ENCODE measurements around the gene DTD2.
"Not testable (repeated sequence)": the region's sequence is repeated elsewhere in the genome, so short reads cannot be mapped to it uniquely, and the experiment has no call there.

Gene DTD2

DNA sequence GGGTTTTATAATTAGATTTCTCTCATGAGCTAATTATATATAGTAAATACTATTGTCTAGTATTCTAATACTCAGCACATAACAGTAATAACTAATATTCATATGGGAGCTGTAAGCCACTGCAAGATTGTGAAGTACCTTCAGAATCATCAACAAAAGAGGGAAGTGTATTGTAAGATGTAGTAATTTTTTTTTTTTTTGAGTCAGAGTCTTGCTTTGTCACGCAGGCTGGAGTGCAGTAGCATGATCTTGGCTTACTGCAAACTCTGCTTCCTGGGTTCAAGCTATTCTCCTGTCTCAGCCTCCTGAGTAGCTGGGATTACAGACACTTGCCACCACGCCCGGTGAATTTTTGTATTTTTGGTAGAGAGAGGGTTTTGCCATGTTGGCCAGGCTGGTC lies 27.4 kb upstream of the DTD2 start:
- TF ChIP-seq, protein P1, sequence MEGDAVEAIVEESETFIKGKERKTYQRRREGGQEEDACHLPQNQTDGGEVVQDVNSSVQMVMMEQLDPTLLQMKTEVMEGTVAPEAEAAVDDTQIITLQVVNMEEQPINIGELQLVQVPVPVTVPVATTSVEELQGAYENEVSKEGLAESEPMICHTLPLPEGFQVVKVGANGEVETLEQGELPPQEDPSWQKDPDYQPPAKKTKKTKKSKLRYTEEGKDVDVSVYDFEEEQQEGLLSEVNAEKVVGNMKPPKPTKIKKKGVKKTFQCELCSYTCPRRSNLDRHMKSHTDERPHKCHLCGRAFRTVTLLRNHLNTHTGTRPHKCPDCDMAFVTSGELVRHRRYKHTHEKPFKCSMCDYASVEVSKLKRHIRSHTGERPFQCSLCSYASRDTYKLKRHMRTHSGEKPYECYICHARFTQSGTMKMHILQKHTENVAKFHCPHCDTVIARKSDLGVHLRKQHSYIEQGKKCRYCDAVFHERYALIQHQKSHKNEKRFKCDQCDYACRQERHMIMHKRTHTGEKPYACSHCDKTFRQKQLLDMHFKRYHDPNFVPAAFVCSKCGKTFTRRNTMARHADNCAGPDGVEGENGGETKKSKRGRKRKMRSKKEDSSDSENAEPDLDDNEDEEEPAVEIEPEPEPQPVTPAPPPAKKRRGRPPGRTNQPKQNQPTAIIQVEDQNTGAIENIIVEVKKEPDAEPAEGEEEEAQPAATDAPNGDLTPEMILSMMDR (conservative IDR thresholded peaks at IDR 0.05) = no peak
- H3K27ac ChIP-seq = no peak overlapping the region

DNA sequence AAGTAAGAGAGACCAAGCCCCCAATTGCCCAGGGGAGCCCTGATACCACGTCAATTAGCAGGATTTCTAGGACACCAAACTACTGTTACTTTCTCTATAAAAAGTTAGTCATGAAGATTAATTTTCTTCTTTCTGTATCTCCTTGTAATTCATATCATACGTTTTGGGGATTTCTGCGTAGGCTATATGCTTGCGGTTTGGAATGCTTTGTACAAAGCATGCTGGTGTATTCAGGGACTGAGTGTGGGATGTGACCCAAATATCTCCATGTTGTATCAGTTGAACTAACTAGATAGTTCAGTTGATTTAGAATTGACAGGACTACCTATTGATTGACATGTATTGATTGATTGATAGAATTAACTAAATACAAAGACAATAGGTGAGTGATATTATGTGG lies 22.9 kb upstream of the DTD2 start:
- H3K27ac ChIP-seq = no peak overlapping the region
- TF ChIP-seq, protein P1 (conservative IDR thresholded peaks at IDR 0.05) = no peak

DNA sequence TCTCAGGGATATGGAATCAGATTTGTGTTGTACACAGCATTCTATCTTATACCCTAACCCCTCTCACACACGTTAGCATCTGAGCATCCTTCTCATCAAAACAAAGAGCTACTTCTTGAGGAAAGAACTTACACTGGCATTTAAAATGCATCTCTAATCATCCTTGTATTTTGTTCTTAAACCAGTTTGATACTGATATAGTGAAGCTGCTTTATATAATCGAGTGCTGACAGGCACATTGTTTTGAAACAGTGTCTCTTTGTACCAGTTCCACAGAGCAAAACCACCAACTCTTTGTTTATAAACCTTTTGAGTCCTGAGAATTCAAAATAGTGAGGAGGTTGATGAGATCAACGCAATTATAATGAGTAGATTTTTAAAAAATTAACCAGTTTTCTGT lies 21.7 kb upstream of the DTD2 start:
- TF ChIP-seq, protein P1 (conservative IDR thresholded peaks at IDR 0.05) = no peak
- H3K27ac ChIP-seq = no peak overlapping the region

DNA sequence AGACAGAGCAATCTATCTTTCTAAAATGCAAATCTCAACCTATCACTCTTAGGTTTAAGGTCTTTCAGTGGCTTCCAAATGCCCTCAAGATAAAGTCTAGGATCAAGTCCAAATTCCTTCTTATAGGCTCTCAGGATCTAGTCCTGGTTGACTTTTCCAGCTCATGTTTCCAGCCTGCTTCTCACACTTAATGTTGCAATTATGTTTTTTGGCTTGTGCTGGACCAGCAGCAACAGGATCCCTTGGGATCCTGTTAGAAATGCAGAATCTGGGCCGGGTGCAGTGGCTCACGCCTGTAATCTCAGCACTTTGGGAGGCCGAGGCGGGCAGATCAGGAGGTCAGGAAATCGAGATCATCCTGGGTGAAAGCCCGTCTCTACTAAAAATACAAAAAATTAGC lies 19.9 kb upstream of the DTD2 start:
- TF ChIP-seq, protein P1 (conservative IDR thresholded peaks at IDR 0.05) = no peak
- no peak overlapping the region for H3K27ac ChIP-seq

DNA sequence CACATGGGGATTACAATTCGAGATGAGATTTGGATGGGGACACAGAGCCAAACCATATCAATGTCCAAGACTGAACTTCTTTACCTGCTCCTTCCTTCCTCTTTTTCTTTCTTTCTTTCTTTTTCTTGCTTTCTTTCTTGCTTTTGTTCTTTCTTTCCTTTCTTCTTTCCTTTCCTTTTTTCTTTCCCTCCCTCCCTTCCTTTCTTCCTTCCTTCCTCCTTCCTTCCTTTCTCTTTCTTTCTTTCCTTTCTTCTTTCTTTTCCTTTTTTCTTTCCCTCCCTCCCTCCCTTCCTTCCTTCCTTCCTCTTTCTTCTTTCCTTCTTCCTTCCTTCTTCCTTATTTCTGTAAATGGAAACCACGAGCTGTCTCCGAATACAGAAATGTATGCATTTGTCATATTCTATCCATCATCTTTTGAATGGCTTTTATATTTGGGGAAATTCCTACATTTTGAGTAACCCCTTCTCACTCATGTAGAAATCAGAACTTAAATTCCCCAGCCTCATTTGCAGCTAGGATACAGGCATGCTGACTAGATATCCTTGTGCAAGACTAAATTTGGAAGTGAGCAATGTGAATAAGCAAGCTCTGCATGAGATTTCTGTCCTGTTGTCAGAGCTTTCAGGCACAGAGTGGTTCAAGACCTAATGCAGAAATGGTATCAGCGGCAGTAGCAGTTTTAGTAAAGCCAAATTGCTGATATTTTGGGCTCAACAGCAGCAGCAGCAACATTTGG lies 19.0 kb upstream of the DTD2 start:
- TF ChIP-seq, protein P1 (conservative IDR thresholded peaks at IDR 0.05) = no peak
- H3K27ac ChIP-seq = no peak overlapping the region

DNA sequence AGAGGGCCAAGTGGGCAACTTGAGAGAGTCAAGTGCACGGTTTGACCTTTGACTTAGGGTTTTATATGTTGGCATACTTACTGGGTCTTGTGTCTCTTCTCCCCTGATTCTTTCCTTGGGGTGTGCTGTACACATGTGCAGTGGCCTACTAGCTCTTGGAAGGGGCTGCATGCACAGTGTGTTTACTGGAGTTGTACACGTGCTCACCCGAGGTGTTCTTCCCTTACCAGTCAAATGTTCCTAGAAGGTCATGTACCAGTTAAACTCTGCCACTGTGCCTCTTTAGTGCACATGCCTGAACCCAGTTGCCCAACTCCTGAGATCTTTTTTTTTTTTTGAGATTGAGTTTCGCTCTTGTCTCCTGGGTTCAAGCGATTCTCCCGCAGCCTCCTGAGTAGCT lies 9.2 kb upstream of the DTD2 start:
- H3K27ac ChIP-seq = no peak overlapping the region
- TF ChIP-seq, protein P1 (conservative IDR thresholded peaks at IDR 0.05) = no peak

DNA sequence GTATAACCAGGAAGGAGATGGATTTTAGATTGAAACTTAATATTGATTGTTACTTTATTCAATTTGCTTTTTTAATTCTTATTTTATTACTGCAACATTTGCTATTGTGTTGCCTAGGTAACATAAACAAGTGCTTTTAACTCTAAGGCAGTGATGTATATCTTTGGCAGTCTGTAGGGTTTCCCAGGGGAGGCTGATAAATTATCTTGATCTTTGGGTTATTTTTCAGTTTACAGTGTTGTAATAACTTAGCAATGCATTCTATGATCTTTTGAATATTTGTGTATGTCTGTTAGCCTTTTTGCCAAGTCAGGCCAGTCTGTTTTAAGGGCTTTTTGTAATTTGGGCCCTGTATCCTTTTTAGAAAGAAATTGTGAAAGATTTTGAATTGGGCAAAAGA lies 7.8 kb upstream of the DTD2 start:
- TF ChIP-seq, protein P1 (conservative IDR thresholded peaks at IDR 0.05) = no peak
- no peak overlapping the region for H3K27ac ChIP-seq

DNA sequence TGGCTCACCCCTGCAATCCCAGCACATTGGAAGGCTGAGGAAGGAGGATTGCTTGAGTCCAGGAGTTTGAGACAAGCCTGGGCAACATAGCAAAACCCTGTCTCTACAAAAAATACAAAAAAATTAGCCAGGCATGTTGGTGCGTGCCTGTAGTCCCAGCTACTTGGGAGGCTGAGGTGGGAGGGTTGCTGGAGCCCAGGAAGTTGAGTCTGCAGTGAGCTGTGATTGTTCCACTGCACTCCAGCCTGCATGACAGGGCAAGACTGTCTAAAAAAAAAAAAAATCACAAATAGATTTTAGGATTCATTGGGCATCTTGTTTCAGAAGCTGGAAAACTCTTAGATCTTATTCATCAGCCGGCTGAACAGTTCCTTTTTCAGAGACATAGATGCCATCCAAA lies 5.1 kb upstream of the DTD2 start:
- H3K27ac ChIP-seq = not testable (repeated sequence)

All from VCaP (cell line).